Stimulated activated CD4-positive, alpha-beta T cell treated with anti-CD3 and anti-CD28 coated beads, Interleukin-1b, Interleukin-23, amount 100 ng/mL, for 48 hours (primary cell): ENCODE data around the gene ZNF385B.
"Not testable (repeated sequence)": the region's sequence is repeated elsewhere in the genome, so short reads cannot be mapped to it uniquely, and the experiment has no call there.

Experiments used
- DNase-seq: peaks from one replicate; pipeline ENCODE4 v3.0.0-alpha.2; 2020

Gene ZNF385B

DNA sequence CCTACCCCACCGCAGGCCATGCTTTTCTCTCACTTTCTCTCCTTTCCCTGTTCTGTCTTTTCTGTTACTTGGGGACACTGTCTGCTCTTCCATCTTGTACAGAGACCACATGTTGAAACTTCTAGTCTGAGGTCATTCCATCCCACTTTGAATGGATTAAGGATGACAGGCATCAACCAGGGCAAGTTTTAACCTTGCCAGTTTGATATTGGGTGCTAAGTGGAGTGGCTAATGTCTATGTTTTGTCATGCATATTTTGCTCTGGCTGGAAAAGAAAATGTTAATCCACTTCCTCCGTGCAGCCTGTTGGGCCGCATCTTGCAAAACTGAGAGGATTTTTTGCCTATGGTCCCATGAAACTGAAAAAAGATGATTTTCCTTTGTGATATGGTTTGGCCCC lies 391.3 kb downstream of the ZNF385B start:
- DNase-seq: no peak

DNA sequence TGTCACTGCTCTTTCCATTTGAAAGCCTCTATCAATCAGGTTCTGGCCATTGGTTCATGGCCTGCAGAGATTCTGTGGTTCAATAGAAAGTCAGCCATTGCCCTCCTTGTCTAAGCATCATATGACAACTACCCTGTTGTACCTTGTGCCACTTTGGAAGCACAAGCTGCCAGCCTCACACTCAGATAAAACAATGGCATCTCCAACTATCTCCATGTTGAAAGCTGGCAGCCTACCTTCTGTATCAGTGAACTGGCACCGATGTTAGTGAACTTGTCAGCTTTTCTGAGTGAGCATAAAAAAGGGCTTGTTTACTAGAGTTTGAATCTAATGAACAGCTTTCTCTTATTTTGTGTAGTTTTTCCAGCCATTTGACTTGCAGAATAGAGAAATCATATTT lies 393.5 kb downstream of the ZNF385B start:
- DNase-seq: no peak

DNA sequence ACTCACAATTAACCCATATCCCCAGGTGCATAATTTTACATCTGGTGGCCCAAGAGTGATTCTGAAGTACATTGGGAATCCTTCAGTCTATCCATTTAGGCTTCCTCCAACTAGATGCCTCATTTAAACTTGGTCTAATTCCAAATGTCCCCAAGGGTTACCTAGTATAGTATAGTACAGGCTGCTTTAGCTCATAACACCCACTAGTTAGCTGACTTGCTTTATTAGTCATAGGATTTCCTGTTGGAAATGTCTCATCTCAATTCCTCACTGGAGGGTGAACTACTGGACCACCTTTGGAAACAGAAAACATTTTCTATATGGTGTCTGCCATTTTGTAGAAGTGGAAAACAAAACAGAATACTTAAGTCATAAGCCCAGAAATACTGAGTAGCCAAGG lies 394.3 kb downstream of the ZNF385B start:
- DNase-seq: no peak

DNA sequence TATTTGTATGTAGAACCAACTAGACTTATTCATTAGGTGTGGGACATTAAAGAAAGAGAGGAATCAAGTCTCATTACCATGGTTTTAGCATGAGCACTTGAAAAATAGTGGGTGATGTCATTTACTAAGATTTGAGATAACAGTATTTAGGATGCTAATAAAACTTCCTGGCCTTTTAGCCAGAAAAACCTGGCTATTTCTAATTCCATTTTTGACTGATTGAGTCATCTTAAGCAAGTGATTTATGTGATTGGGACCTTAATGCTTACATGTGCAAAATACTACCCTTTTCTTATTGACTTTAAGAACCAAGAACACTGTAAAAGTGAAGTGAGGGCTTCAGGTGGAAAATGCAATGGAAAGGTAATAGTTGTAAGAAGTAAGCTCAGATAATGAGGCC lies 400.0 kb downstream of the ZNF385B start:
- no peak for DNase-seq

DNA sequence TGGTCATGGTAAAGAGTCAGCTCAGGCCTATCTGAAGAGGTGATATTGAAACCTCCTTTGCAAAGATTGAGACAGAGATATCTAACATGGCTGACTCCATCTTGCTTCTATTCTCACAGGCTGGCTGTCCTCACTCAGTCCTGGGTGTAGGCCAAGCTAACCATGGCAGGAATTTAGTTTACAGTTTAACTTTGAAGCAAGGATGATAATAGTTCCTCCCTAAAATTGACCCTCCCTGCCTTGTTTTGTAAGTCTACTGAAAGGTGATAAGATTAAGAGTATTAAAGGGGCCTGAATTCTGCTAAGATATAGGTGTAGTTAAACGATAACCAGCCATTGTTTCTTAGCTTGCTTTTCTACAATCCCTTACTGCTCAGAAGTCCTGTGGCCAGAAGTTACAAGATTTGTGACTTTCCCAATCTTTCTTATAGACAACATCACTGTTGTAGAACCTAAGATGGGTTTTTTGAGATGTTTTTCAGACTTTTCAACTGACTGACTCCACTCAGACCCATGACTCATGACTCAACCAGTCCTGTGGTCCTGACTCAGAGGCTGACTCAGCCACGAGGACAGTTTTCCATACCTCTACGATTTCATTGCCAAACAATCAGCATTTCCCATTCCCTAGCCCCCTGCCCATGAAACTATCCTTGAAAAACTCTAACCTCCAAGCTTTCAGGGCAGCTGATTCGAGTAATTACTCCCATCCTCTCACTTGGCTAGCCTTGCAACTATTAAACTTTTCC lies 401.1 kb downstream of the ZNF385B start:
- peak; percentile 21 for DNase-seq

DNA sequence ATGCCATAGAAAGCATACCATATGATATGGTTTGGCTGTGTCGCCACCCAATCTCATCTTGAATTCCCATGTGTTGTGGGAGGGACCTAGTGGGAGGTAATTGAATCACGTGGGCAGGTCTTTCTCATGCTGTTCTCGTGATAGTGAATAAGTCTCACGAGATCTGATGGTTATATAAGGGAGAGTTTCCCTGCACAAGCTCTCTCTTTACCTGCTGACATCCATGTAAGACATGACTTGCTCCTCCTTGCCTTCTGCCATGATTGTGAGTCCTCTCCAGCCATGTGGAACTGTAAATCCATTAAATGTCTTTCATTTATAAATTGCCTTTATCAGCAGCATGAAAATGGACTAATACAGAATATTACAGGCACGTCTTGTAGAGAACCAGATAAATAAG lies 403.3 kb downstream of the ZNF385B start:
- DNase-seq: not testable (repeated sequence)

DNA sequence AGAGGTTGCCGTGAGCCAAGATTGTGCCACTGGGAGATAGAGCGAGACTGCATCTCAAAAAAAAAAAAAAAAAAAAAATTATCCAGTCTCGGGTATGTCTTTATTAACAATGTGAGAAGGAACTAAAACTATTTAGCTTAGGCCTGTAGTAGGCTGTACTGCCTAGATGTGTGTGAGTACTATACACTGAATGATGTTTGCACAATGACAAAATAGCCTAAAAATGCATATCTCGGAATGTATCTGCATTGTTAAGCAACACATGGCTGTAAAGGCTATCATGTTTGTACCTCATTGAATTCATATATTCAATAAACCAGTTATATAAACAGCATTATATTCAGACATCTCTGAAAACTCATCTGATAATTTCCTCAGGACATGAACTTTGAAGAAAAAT lies 405.6 kb downstream of the ZNF385B start:
- DNase-seq: no peak

DNA sequence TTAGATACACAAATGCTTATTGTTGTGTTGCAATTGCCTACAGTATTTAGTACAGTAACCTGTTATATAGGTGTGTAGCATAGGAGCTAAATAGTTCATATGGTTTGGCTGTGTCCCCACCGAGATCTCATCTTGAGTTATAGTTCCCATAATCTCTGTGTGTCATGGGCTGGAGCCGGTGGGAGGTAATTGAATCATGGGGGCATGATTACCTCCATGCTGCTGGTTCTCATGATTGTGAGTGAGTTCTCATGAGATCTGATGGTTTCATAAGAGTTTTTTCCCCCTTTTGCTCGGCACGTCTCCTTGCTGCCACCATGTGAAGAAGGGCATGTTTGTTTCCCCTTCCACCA lies 406.3 kb downstream of the ZNF385B start:
- DNase-seq: no peak

DNA sequence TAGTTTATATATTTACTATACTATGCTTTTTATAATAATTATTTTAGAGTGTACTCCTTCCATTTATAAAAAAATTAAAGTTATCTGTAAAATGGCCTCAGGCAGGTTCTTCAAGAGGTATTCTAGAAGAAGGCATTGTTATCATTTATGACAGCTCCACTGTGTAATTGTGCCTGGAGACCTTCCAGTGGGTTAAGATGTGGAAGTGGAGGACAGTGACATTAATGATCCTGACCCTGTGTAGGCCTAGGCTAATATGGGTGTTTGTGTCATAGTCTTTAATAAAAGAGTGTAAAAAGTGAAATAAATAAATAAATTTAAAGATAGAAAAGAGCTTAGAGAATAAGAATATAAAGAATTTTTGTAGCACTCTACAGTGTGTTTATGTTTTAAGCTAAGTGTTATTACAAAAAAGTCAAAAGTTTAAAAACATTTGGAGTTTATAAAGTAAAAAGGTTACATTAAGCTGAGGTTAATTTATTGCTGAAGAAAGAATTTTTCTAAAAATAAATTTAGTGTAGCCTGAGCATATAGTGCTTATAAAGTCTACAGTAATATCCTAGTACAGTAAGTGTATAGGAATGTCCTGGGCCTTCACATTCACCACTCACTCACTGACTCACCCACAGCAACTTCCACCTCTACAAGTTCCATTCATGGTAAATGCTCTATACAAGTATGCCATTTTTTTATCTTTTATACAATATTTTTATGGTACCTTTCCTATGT lies 406.8 kb downstream of the ZNF385B start:
- no peak for DNase-seq

DNA sequence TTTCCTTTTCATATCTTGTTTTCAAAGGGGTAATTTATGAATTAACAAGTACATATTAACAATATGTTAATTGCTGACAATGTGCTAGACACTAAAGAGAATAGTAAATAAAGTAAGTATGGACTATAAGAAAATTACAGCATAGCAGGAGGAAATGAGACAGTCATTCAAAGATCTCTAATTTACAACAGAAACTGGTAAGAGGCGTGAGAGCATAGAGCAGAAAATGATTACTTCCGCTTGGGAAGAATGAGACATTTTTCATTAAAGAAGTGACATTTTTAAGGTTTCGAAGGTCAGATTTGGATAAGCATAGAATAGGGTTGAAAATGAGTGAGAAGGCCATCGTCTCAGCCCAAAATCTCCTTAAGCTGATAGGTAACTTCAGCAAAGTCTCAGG lies 412.4 kb downstream of the ZNF385B start:
- no peak for DNase-seq

DNA sequence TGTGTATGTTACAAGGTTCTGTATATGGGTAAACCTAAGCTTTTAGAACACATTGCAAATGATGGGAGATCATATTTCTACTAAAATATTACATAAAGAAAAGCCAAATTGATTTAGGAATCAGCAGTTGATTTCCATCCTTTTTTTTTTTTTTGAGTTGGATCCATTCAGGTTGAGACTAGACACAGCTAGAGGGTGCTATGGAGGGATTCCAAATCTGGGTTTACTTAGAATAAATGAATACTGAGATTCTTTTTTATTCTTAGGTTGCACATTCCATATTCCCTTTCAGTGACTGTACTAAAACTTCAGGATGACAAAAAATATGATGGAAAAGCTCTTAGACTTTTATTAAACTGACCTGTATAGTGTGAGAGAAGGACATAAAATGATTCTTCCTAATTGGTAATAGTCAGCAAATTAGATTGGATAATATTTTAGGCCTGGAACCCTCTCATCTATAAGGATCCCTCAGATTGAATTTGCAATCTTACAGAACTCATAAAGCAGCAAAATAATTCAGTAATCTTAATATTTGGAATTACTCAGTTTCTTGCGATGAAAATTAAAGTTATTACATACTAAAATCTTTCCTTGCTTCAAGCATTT lies 413.5 kb downstream of the ZNF385B start:
- DNase-seq: no peak

DNA sequence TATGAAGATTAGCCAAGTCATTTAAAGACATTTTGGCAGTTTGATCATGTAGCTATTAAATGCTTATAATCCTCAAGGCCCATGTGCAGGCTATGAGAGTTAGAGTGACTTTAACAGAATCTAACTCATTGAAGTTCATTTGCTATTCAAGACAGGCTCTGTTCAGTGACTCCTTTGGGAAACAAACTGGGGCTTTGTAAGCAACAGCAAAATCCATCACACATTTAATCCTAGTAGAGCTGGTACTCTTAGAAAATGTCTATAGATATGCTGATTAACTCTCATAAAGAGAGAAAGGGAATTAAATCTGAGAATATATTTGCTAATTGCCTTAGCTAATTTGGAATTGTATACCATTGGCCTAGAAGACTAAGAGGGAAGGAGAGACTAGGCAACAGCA lies 414.0 kb downstream of the ZNF385B start:
- DNase-seq: no peak

DNA sequence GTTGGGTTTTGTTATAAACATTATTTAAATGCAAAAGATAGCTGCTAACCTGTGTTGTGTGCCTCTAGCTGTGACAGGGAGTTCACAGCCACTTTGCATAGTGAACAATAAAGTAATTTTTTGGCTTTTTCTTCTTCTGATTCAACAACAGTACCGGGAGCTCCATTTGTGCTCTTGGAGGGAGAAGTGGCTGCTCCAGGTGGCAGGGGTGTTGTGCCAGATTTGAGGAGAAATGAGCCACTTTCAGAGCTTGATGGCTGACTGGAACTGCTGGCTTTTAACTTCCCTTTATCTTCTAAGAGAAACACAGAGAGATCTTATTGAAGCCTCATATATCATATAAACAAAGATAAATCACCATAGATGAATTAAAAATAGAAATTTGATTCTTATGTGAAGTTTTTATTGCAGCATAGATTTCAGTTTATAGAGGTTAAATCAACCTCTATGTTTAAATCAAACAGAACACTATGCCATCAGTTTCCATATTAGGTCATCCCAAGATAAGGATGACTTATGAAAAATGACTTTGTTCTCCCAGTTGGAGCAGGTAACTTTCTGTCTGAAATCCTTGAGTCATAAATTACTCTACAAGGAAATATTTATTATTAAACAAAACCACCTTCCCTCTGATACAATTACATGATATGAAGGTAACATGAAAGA lies 414.8 kb downstream of the ZNF385B start:
- no peak for DNase-seq

DNA sequence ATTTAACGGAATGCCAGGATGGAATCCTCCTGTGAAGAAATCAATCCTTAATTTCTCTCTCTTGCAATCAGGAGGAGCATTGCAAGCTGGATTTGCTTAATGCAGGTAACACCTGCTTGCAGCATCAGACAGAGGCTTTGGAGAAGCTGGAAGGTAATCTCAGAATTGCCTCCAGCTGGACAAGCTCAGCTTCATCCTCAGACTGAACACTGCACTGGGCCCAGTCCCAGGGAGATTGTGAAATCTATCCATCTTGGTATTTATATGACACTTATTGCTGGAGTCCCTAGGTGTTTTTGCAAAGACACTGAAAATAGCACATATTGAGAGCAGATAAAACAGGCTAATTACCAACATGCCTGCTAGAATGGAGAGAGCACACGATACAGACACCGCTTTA lies 417.4 kb downstream of the ZNF385B start:
- no peak for DNase-seq

DNA sequence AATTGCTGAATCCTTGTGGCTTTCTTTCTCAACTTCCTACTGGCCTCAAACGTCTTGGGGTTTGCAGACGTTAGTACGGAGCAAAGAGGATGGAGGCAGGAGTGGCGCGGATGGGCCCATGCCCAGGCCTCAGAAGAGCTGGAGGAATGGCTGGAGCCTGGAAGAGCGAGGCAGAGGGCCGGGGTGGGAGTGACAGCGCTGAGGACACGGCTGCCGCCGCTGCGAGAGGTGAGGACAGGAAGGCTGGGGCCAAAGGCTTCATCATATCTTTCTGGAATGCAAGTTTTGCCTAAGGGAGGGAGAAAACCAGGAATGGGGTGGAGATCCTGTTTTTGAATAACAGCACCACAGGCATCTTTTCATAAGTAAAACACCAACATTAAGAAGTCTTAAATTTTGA lies 418.2 kb downstream of the ZNF385B start:
- no peak for DNase-seq

DNA sequence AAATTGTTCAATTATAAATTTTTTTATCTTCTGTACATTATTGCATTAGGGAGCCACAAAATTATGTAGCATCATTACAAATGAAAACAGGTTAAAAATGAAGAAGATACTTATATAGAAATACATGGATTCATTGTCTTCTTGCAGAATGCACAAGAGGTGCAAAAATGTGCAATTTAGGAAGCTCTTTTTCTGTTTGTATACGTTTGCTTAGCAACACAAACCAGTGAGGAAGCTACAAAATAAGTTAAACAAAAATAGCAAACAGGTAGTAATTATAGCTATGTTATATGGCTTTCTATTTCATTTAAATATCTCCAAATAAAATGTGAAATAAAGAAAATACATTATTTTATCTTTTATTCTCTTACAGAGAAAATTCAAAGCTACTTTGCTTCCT lies 419.2 kb downstream of the ZNF385B start:
- no peak for DNase-seq

DNA sequence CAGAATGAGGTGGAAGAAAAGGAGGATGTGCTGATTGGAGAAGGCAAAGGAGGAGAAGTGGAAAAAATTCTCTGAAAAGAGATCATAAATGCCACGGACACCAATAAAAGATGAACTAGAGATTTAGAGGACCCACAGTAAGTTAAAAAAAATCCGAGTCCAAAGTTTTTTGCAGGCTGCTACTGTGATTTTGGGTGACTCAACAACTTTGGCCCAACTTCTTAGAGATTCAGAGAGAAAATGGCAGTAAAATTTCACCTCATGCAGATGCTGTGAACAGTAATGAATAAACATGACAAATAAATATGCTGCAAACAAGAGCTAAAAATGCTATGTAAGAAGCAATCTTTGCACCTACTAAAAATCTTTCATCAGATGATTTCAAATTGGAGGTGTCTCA lies 419.9 kb downstream of the ZNF385B start:
- no peak for DNase-seq

DNA sequence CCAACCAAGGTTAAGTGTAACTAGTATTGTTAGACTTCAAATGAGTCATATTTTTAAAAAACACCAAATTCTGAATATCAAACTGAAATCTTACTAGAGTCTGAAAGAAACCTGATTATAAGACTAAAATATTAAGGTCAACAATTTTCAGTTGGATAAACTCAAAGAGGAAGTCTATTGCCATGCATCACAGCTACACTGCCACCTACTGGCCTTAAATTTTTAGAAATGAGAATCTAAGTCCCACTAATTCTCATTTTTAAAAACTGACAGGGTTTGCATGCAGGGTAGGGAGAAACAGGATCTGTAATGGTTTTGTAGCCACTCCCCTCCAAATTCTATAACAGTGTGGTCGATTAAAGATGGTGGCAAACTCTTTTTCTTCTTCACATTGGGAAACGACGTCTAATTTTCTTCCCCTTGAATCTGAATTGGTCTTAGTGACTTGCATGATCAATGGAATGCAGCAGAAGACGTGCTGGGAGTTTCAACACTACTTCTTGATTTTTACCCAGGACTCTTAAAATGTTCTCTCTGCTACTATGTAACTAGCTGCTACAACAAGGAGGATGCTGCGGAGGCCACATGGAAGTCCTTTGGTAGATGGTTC lies 420.7 kb downstream of the ZNF385B start:
- DNase-seq: no peak

DNA sequence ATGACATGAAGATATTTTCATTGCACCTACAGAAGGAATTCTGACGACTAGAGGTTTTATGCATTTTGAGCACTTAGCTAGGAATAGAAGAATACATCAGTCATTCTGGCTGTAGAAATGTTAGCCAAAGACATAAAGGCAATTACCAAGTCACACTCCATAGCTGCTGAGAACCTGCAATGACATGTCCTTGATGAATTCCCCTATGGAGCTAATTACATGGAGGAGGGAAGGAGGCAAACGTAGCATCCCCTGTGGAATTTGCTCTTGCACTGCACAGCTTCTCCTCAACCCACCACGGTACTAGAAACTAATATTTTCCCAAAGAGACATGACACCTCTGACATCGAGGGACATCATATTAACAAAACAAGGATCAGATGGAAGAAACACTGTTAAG lies 422.8 kb downstream of the ZNF385B start:
- DNase-seq: no peak

DNA sequence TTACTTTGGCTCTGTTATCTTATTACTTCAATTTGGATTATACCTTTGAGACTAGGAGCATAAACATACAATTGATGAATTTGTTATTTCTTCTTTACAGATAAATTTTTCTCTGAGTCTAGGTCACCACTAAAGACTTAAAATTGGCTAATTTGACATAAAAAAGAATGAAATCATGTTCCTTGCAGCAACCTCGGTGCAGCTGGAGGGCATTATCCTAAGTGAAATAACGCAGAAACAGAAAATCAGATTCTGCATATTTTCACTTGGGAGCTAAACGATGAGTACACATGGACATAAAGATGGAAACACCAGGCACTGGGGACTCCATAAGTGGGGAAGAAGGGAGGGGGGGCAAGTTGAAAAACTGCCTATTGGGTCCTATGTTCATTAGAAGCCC lies 424.0 kb downstream of the ZNF385B start:
- DNase-seq: no peak

DNA sequence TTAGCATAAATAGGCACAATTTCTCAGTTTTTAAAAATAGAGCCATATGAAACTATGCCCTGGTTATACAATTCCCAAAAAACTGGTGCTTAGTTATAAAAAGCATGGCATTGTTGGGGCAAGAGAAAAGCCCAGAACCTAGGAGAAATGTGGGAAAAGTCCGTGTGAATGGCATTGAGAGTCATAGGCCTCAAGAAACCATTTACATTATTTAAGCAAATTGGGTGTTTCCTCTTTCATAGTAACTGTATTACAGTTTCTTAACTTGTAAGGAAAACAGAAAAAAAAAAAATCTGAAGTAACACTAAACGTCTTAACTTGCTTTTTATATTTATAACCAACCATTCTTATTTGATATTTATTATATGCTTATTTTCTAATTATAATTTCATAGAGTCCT lies 425.8 kb downstream of the ZNF385B start:
- DNase-seq: no peak

DNA sequence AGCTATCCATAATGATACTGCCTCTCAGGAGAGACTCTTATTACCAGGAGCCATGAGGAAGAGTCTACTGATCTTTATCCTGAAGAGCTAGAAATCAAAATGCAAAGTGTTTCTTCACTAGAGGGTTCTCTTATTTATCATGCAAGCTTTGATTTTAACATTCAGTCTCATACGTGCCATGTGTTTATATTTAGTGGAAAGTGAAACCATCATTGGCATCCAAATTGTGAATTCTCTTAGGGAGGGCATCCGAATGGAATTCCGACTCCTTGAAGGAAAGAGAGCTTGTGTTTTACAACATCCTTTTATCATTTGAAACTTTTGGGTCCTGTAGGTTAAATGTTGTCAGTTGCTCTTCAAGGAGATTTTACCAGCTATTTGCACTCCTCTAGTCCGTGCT lies 426.4 kb downstream of the ZNF385B start:
- DNase-seq: no peak

DNA sequence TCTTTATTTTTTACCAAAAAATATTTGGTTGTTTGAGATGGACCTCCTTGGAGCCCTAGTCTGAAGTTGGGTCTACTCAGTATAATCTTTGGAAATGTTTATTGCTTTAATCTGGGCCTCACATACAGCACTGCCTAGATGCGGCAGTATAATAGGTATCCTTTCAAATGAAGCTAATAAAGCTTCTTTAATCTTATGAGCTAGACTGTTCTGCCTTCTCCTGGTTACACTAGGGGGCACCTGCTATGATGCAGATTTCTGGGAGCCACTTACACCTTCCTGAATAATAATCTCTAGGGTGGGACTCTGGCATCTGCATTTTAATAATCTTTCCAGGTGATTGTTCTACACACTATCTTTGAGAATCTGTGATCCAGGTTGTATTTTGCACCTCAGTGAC lies 427.1 kb downstream of the ZNF385B start:
- no peak for DNase-seq
